Uterus (tissue), 2 donors: ENCODE measurements around the gene SNX3.

Experiments used
- POLR2A ChIP-seq, 2 donors: fragments of 450-650 bp; IDR thresholded peaks; one replicate each; pipeline ENCODE4 v1.6.1; 2016; ENCODE audit warnings: antibody characterized with exemption in 2 of 2, mild to moderate bottlenecking in 1 of 2, moderate library complexity in 1 of 2
- TF ChIP-seq, protein P1 (sequence below), 4 experiments: fragments of 200-600 bp in 2 of 4; fragments of 450-650 bp in 2 of 4; sonication (generic) in 2 of 4; IDR thresholded peaks; one replicate each; pipeline ENCODE4 v1.5.1; 2016 to 2019; ENCODE audit warnings: antibody characterized with exemption in 4 of 4, mild to moderate bottlenecking in 2 of 4, moderate library complexity in 1 of 4

- TF ChIP-seq, protein P1, sequence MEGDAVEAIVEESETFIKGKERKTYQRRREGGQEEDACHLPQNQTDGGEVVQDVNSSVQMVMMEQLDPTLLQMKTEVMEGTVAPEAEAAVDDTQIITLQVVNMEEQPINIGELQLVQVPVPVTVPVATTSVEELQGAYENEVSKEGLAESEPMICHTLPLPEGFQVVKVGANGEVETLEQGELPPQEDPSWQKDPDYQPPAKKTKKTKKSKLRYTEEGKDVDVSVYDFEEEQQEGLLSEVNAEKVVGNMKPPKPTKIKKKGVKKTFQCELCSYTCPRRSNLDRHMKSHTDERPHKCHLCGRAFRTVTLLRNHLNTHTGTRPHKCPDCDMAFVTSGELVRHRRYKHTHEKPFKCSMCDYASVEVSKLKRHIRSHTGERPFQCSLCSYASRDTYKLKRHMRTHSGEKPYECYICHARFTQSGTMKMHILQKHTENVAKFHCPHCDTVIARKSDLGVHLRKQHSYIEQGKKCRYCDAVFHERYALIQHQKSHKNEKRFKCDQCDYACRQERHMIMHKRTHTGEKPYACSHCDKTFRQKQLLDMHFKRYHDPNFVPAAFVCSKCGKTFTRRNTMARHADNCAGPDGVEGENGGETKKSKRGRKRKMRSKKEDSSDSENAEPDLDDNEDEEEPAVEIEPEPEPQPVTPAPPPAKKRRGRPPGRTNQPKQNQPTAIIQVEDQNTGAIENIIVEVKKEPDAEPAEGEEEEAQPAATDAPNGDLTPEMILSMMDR (IDR thresholded peaks at IDR 0.05), result no peak
- no peak for TF ChIP-seq POLR2A (IDR thresholded peaks at IDR 0.05)
Measured at GRCh38 chr6:108179741-108180140, 81.1 kb downstream of the SNX3 start.
